Stimulated activated CD8-positive, alpha-beta memory T cell treated with anti-CD3 and anti-CD28 coated beads, Interleukin-15, amount 100 ng/mL, for 1 hour (primary cell): ENCODE measurements around the gene GLIS2.

Experiments used
- DNase-seq: peaks from one replicate; pipeline ENCODE4 v3.0.0-alpha.2; 2020; ENCODE audit warnings: low read depth

Gene GLIS2

DNA sequence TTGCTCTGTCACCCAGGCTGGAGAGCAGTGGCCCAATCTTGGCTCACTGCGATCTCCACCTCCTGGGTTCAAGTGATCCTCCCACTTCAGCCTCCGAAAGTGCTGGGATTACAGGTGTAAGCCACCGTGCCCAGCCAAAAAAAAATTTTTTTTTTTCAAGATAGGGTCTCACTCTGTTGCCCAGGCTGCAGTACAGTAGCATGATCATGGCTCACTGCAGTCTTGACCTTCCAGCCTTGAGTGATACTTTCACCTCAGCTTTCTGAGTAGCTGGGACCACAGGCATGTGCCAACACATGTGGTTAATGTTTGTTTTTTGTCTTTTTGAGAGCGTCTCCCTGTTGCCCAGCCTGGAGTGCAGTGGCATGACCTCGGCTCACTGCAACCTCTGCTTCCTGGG lies 37.0 kb downstream of the GLIS2 start:
- DNase-seq, result no peak

DNA sequence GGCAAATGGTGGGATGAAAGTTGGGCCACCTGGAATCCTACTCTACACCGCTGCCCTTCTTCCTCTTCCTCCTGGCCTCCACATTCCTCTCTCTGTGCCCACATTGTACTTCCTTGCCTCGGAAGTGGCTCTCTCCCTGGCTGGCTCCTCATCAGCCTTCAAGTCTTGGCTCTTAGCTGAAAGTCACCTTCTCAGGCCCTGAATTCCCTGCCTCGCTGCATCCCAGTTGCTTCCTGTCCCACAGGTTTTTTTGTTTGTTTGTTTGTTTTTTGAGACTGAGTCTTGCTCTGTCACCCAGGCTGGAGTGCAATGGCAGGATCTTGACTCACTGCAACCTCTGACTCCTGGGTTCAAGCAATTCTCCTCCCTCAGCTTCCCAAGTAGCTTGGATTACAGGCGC lies 37.8 kb downstream of the GLIS2 start:
- DNase-seq, result no peak

DNA sequence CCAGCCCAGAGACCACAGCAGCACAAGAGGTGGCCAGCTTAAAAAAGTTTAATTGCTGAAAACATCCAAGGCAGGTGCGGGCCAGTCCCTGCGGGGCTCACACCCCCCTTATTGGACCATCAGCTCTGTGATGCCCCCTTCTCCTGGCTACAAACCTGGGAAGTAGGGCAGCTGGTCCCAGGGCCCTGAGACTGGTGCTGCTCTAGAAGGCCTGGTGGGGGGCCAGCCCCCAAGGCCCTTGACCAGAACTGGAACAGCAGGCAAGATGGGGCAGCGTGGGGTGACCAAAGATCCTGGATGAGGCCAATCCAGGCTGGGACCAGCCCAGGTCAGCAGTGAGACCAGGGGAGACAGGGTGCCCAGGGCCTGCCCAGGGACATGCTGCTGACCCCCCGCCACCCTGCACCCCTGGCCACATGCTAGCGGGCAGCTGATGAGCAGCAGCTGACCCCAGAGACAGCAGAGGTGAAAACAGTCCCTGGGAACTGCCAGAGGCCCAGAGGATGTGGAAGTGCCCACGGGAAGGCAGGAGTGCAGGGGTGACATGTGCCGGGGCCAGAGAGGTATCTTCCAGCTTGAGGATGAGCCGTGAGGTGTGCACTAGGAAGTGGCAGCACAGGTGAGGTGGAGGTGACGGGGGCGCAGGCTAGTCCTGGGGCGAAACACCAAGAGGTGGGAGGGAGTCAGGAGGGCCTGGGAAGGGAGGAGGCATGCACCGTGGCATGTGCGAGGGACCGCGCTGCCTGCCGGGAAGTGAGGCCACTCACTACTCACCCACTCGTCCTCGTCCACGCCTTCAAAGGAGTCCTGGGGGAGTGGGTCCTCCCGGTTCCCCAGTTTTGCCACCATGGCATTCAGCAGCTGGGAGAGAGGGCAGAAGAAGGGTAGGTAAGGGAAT lies 38.9 kb downstream of the GLIS2 start:
- no peak for DNase-seq

- DNase-seq, result no peak
Measured at GRCh38 chr16:4356820-4357219, 41.0 kb downstream of the GLIS2 start.

DNA sequence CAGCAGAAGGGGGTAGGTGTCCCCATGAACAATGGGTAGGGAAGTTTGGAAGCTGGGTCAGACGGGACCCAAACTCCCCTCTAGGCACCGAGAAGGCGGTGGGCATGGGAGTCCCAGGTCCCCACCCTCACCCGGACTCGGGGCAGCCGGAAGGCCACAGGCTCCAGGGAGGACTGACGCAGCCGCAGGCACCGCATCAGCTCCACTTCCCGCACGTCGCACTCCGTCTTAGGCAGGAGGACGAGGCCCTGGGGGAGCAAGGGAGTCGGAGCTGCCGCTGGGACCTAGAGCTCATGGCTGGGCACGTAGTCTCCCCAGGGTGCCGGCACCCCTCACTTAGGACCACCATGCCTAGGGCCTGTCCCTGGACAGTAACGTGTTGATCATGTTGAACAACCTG lies 42.4 kb downstream of the GLIS2 start:
- DNase-seq, result no peak

- peak; percentile 32 for DNase-seq
Measured at GRCh38 chr16:4358831-4359561, 43.1 kb downstream of the GLIS2 start.

GRCh38 chr16:4359914-4360313 lies 44.0 kb downstream of the GLIS2 start:
- no peak for DNase-seq

GRCh38 chr16:4360538-4361021 lies 44.7 kb downstream of the GLIS2 start:
- no peak for DNase-seq

DNA sequence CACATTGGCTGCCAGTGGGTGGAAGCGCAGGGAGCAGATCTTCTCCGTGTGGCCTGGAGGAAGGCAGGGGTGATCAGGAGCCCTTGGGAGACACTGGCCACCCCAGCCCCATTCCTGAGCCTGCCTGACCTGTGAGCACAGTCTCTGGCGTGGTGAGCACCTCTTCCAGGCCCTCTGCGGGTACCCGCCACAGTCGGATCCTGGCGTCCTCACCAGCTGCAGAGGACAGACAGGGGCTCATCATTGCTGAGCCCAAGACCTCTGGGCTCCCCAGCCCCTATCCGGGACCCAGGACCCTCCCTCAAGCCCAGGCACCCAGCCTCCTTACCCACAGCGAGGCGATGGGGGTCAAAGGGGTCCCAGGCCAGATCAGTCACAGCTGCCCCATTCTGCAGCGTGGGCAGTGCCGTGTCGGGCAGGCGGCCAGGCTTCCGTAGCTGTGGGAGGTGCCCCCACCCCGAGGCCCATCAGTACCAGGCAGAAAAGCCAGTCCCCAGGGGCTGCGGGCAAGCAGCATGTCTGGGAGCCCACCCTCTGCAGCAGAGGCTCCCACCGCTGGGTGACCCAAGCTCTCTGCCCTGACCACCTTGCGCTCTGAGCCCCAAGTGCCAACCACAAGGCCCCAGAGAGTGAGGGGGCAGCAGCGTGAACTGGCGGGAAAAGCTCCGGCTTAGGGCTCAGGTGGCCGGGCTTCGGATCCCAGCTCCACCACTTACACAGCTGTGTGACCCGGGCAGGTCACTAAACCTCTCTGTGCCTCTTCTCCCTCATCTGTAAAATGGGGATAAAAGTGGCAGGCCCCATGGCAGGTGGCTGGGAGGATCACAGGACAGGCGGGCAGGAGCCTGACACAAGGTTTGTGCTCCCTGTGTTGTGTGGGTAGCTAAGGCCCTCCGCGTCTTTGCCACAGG lies 45.4 kb downstream of the GLIS2 start:
- no peak for DNase-seq

- no peak for DNase-seq
Measured at GRCh38 chr16:4361944-4362311, 46.1 kb downstream of the GLIS2 start.

- DNase-seq, result no peak
Measured at GRCh38 chr16:4362476-4363135, 46.7 kb downstream of the GLIS2 start.

- DNase-seq, result no peak
Measured at GRCh38 chr16:4364196-4365013, 48.5 kb downstream of the GLIS2 start.

- no peak for DNase-seq
Measured at GRCh38 chr16:4365014-4365406, 49.1 kb downstream of the GLIS2 start.

DNA sequence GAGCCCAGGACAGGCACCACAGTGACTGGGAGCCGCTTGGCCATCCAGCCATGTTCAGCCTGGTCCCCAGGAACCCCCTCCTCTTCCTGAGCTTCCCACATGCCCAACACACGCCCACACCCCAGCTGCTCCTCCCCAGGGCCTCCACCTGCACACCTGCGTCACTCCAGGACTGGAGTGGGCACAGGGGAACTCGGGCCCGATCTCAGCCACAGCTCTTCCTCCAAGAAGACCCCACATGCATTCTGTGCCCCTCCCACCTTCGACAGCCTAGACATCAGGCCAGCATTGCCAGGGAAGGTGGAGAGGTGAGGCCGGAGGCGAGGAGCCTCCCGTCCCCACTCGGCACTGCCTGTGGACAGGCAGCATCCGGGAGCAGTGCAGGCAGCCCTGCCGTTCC lies 49.7 kb downstream of the GLIS2 start:
- DNase-seq, result no peak

- no peak for DNase-seq
Measured at GRCh38 chr16:4366016-4366415, 50.1 kb downstream of the GLIS2 start.

DNA sequence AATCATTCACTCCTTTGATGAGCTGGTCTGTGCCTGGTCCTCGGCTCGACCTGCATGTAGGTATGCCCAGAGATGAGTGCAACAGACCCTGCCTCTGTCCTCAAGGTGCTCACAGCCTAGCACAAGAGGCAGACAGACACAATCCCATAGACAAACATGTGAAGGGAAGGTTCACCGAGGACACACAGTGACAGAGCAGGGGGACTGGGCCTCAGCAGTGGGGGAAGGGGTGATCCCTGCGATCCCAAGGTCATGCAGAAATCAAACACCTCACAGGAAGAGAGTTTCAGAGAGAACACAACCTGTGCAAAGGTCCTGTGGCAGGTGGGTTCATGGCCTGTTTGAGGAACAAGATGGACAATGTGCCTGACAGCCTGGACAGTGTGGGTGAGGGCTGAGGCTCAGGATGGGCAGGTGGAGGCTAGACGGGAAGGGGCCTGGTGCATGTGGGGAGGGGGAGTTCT lies 51.6 kb downstream of the GLIS2 start:
- DNase-seq, result no peak

GRCh38 chr16:4369007-4369733 lies 53.3 kb downstream of the GLIS2 start:
- DNase-seq, result no peak

DNA sequence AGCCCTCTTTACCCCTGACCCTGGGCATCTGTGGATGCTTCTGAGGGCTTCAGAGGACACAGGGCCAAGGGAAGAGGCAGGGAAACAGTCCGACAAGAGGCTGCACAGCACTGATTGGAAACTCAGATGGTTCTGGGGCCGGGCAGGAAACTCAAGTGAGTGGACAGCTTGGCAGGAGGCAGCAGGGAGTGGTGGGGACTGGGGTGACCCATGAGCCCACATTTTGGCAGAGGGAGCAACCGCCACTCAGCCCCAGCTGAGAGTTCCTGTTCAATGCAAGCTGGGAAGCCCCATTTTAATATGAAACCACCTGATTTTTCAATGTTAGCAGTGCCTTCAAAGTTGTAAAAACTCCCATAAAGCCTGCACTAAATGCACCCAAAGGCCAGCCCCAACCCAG lies 54.3 kb downstream of the GLIS2 start:
- no peak for DNase-seq

GRCh38 chr16:4370570-4371356 lies 54.9 kb downstream of the GLIS2 start:
- no peak for DNase-seq
